CD14-positive monocyte (primary cell): ENCODE data around the gene DNAH9. TPM values are rescaled to one million over a fixed set of nuclear protein-coding genes. Genes with fewer than 3 reads are reported as not detected.

ENCODE experiments used
- DNase-seq, 3 donors: peaks; one replicate each; pipeline ENCODE4 v3.0.0-alpha.2; 2011 to 2022
- H2AFZ ChIP-seq: 2 replicates; pipeline ENCODE4 v1.6.0; 2012; ENCODE audit warnings: mild to moderate bottlenecking, low read depth, low read length, inconsistent platforms; ENCODE audit not compliant: insufficient read depth, poor library complexity, severe bottlenecking
- H3K27ac ChIP-seq, 2 donors: 1 replicate in 1 of 2; 2 replicates in 1 of 2; pipeline ENCODE4 v1.5.1; 2012 to 2013; ENCODE audit warnings: low read length in 2 of 2, control low read depth in 1 of 2, inconsistent platforms in 1 of 2, low read depth in 1 of 2, mild to moderate bottlenecking in 1 of 2
- H3K27me3 ChIP-seq, 2 donors: one replicate each; pipeline versions ENCODE4 v1.6.0 to v1.6.1; 2011 to 2013; ENCODE audit warnings: low read length in 2 of 2; ENCODE audit not compliant: control insufficient read depth in 2 of 2, insufficient read depth in 2 of 2
- H3K36me3 ChIP-seq, 2 donors: replicated peaks in 1 of 2; 1 replicate in 1 of 2; 2 replicates in 1 of 2; pipeline versions ENCODE4 v1.5.1 to v1.6.1; 2012 to 2013; ENCODE audit warnings: low read length in 2 of 2, control low read depth in 1 of 2, inconsistent platforms in 1 of 2, mild to moderate bottlenecking in 1 of 2; ENCODE audit not compliant: insufficient read depth in 2 of 2, control insufficient read depth in 1 of 2
- H3K4me1 ChIP-seq, 2 donors: 1 replicate in 1 of 2; 2 replicates in 1 of 2; pipeline versions ENCODE4 v1.5.1 to v1.6.1; 2012 to 2013; ENCODE audit warnings: low read length in 2 of 2, control low read depth in 1 of 2, inconsistent platforms in 1 of 2, mild to moderate bottlenecking in 1 of 2, moderate library complexity in 1 of 2; ENCODE audit not compliant: insufficient read depth in 2 of 2, control insufficient read depth in 1 of 2
- H3K4me2 ChIP-seq: replicated peaks from 2 replicates; pipeline ENCODE3; 2012; ENCODE audit warnings: low read length, moderate library complexity, mild to moderate bottlenecking; ENCODE audit not compliant: poor library complexity, severe bottlenecking; ENCODE audit errors: extremely low read depth
- H3K4me3 ChIP-seq, 3 experiments: fragments of 200-600 bp in 1 of 3; sonication (generic) in 1 of 3; replicated peaks in 1 of 3; 1 replicate in 2 of 3; 2 replicates in 1 of 3; pipeline ENCODE4 v1.5.1; 2011 to 2013; ENCODE audit warnings: low read length in 3 of 3, mild to moderate bottlenecking in 3 of 3, control low read depth in 2 of 3, low read depth in 2 of 3, inconsistent platforms in 1 of 3, moderate library complexity in 1 of 3
- H3K79me2 ChIP-seq: 2 replicates; pipeline ENCODE4 v1.6.0; 2012; ENCODE audit warnings: mild to moderate bottlenecking, control low read depth, inconsistent platforms, low read length, moderate library complexity; ENCODE audit not compliant: insufficient read depth
- H3K9ac ChIP-seq: 2 replicates; pipeline ENCODE4 v1.6.0; 2017; ENCODE audit warnings: low read length, mild to moderate bottlenecking; ENCODE audit not compliant: insufficient read depth, poor library complexity, severe bottlenecking
- H3K9me3 ChIP-seq, 2 donors: replicated peaks in 1 of 2; 1 replicate in 1 of 2; 2 replicates in 1 of 2; pipeline versions ENCODE4 v1.5.1 to v1.6.1; 2012 to 2013; ENCODE audit warnings: low read length in 2 of 2, control low read depth in 1 of 2; ENCODE audit not compliant: control insufficient read depth in 1 of 2, insufficient read depth in 1 of 2
- H4K20me1 ChIP-seq: 2 replicates; pipeline ENCODE4 v1.6.0; 2012; ENCODE audit warnings: mild to moderate bottlenecking, low read length, control low read depth, moderate library complexity; ENCODE audit not compliant: insufficient read depth
- H3K27ac Mint-ChIP-seq, 7 donors: one replicate each; pipeline ENCODE4 v1.8.0; 2020; ENCODE audit warnings: mild to moderate bottlenecking in 7 of 7, mixed read lengths in 7 of 7, moderate library complexity in 6 of 7, inconsistent platforms in 2 of 7
- H3K27me3 Mint-ChIP-seq, 3 donors: one replicate each; pipeline ENCODE4 v1.8.0; 2021 to 2022; ENCODE audit warnings: low read depth in 3 of 3, mild to moderate bottlenecking in 3 of 3, mixed read lengths in 3 of 3, moderate library complexity in 3 of 3, inconsistent platforms in 1 of 3
- H3K36me3 Mint-ChIP-seq, 2 donors: one replicate each; pipeline ENCODE4 v1.8.0; 2020; ENCODE audit warnings: mixed read lengths in 2 of 2, inconsistent platforms in 1 of 2, mild to moderate bottlenecking in 1 of 2
- H3K4me1 Mint-ChIP-seq: one replicate; pipeline ENCODE4 v1.8.0; 2020; ENCODE audit warnings: mild to moderate bottlenecking, mixed read lengths
- H3K4me3 Mint-ChIP-seq, 2 donors: one replicate each; pipeline ENCODE4 v1.8.0; 2020; ENCODE audit warnings: mild to moderate bottlenecking in 2 of 2, mixed read lengths in 2 of 2, moderate library complexity in 1 of 2
- H3K9me3 Mint-ChIP-seq, 7 donors: one replicate each; pipeline ENCODE4 v1.8.0; 2020 to 2022; ENCODE audit warnings: mixed read lengths in 7 of 7, mild to moderate bottlenecking in 6 of 7, moderate library complexity in 6 of 7, inconsistent platforms in 2 of 7
- WGBS: methylation state at CpG from one replicate; pipeline ENCODE4 v1.1.5; 2013; ENCODE audit warnings: missing lambda C conversion rate; ENCODE audit not compliant: insufficient coverage; 5-methylcytosine and 5-hydroxymethylcytosine counted together
- intact Hi-C, 2 donors: fragments of 100-400 bp; cut with micrococcal nuclease; formaldehyde crosslinking; loops; one replicate each; pipeline versions ENCODE4 v1.15.0 to v1.15.1; 2023
- polyA plus RNA-seq, 3 donors: library from polyadenylated mRNA; depleted of rRNA in 1 of 3; unstranded in 2 of 3; stranded (reverse) in 1 of 3; fragments of 300-500 nt in 2 of 3; fragments of >200 nt in 1 of 3; fragmentation: Illumina TruSeq in 2 of 3; gene quantifications; 1 replicate in 2 of 3; 2 replicates in 1 of 3; pipeline ENCODE4 v1.2.3, GENCODE V29; 2012 to 2021
- TF ChIP-seq, protein P1 (sequence below): fragments of 200-600 bp; IDR thresholded peaks from one replicate; pipeline ENCODE4 v1.8.0; 2022; ENCODE audit warnings: antibody characterized with exemption, mild to moderate bottlenecking

DNAH9 gene
- polyA plus RNA-seq, 3 donors: not detected

DNA sequence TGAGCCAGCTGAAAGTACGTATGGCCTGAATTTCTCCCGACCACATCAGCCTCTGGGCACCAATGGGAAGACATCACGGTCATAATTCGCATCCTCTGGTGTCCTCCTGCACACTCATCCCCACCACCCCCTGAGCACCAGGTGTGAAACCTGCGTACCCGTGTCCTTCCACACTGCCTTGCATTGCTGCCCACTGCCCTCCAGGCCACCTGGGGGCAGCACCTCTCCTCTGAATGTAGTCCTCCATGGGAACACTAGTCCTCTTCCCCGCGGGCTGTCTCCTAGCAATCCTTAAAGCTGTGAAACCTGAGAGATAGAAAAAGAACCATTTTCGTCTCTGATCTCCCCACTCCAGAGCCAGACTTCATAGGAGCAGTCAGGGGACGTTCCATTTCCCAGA lies 273.5 kb downstream of the DNAH9 start:
- Histone ChIP-seq H3K4me1 (no peaks in the 10 kb centered on the region), H3K27me3 (no peaks in the 10 kb centered on the region), H3K4me3 (no peak overlapping the region), H3K9me3 (peaks cover 32 to 47% of the 10 kb centered on the region in 2 donors), H3K27ac (no peak overlapping the region), H3K4me2 (no peak overlapping the region), H3K36me3 (no peaks in the 10 kb centered on the region), H4K20me1 (no peaks in the 10 kb centered on the region), H2AFZ (no peak overlapping the region), H3K9ac (no peak overlapping the region), H3K79me2 (no peaks in the 10 kb centered on the region)
- H3K36me3 Mint-ChIP-seq: no peaks in the 10 kb centered on the region
- peaks cover 17 to 48% (median 27%) of the 10 kb centered on the region in 7 donors for H3K9me3 Mint-ChIP-seq
- H3K4me3 Mint-ChIP-seq: no peak overlapping the region
- DNase-seq: no peak
- intact Hi-C loops: no loop called here
- H3K27me3 Mint-ChIP-seq: no peaks in the 10 kb centered on the region
- TF ChIP-seq, protein P1, sequence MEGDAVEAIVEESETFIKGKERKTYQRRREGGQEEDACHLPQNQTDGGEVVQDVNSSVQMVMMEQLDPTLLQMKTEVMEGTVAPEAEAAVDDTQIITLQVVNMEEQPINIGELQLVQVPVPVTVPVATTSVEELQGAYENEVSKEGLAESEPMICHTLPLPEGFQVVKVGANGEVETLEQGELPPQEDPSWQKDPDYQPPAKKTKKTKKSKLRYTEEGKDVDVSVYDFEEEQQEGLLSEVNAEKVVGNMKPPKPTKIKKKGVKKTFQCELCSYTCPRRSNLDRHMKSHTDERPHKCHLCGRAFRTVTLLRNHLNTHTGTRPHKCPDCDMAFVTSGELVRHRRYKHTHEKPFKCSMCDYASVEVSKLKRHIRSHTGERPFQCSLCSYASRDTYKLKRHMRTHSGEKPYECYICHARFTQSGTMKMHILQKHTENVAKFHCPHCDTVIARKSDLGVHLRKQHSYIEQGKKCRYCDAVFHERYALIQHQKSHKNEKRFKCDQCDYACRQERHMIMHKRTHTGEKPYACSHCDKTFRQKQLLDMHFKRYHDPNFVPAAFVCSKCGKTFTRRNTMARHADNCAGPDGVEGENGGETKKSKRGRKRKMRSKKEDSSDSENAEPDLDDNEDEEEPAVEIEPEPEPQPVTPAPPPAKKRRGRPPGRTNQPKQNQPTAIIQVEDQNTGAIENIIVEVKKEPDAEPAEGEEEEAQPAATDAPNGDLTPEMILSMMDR: no peak
- H3K27ac Mint-ChIP-seq: no peak overlapping the region
- no peaks in the 10 kb centered on the region for H3K4me1 Mint-ChIP-seq
- WGBS: 79% methylated on average over 9 of the region's 10 CpGs

DNA sequence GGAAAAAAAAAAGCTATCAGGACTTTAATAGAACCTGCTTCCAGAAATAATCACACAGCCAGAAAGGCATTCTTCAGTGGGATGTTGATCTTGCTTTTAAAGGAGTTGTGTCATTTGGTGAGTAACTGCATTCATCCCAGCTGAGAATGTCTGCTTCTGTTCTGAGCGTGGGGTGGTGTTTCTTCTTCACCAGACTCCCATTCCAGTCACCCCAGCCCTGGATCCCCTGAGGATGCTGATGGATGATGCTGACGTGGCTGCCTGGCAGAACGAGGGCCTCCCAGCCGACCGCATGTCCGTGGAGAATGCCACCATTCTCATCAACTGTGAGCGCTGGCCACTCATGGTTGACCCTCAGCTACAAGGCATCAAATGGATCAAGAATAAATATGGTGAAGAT lies 276.5 kb downstream of the DNAH9 start:
- Histone ChIP-seq H4K20me1 (no peaks in the 10 kb centered on the region), H3K36me3 (no peaks in the 10 kb centered on the region), H3K4me1 (no peaks in the 10 kb centered on the region), H3K27me3 (no peaks in the 10 kb centered on the region), H3K4me2 (no peak overlapping the region), H3K79me2 (no peaks in the 10 kb centered on the region), H2AFZ (no peak overlapping the region), H3K9ac (no peak overlapping the region), H3K27ac (no peak overlapping the region), H3K9me3 (peaks cover 19 to 25% of the 10 kb centered on the region in 2 donors), H3K4me3 (no peak overlapping the region)
- H3K9me3 Mint-ChIP-seq: peaks cover 11 to 33% (median 17%) of the 10 kb centered on the region in 7 donors
- no peaks in the 10 kb centered on the region for H3K27me3 Mint-ChIP-seq
- no peak overlapping the region for H3K27ac Mint-ChIP-seq
- H3K4me3 Mint-ChIP-seq: no peak overlapping the region
- TF ChIP-seq, protein P1: no peak
- no peaks in the 10 kb centered on the region for H3K4me1 Mint-ChIP-seq
- H3K36me3 Mint-ChIP-seq: no peaks in the 10 kb centered on the region
- no peak for DNase-seq
- intact Hi-C loops: no loop called here
- 92% methylated on average over 2 of the region's 7 CpGs for WGBS
